ENCODE results near the gene MIPEP.

The MIPEP gene

DNA sequence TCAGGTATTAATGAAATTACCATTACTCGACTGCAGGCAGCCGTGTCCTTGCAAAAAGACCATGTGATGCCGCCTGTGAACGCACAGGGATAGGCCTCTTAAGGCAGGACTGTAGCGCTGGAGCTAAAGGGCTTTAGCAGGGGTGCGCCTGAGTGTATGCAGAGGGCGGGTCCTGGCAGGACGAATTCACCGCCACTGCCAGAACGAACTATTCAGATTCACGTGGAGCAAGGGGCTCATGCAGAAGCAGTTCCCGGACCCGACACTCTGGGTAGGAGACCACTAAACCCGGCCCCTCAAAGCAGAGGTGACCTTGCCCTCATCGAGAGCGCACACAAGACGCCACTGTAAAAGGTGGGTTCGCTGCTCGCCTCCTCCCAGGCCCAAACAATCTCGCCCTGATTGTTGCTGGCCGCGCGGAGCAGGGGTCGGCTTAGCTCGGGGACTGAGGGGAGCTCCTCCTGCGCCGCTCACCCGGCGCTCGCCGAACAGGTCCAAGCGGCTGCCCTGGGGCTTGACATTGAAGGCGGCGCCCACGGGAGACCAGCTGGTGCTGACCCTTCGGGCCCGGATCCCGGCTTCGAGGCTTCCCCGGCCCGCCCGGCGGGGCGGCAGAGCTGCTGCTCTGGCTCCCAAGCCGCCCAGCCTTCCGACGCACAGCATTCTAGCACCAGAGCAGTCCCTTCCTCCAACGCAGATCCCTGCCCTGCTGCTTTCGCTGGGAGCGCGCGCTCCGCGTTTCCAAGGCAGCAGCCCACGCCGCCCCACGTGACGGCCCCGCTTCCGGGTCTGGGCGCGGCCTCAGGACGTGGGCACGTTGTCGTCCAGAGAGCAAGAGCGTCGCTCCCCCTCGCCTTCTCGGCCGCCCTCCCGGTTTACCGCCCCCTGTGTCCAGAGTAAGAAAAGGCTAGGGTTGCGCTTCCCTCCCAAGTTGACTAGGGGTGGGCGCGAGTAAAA is at the start of gene MIPEP:
MIPEP (minus strand) TSS at position 743 of the 957 bp plus-strand sequence; CDS start at position 663, 80 bp downstream.
- peak within 1 kb of the TSS; percentile 92 for H3K4me3 ChIP-seq (ENCODE audit: low read depth, low read length)
- DNase-seq (ENCODE audit: low read depth), result peak; percentile 86
- TF ChIP-seq, protein P1, sequence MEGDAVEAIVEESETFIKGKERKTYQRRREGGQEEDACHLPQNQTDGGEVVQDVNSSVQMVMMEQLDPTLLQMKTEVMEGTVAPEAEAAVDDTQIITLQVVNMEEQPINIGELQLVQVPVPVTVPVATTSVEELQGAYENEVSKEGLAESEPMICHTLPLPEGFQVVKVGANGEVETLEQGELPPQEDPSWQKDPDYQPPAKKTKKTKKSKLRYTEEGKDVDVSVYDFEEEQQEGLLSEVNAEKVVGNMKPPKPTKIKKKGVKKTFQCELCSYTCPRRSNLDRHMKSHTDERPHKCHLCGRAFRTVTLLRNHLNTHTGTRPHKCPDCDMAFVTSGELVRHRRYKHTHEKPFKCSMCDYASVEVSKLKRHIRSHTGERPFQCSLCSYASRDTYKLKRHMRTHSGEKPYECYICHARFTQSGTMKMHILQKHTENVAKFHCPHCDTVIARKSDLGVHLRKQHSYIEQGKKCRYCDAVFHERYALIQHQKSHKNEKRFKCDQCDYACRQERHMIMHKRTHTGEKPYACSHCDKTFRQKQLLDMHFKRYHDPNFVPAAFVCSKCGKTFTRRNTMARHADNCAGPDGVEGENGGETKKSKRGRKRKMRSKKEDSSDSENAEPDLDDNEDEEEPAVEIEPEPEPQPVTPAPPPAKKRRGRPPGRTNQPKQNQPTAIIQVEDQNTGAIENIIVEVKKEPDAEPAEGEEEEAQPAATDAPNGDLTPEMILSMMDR (IDR thresholded peaks at IDR 0.05; ENCODE audit: low read depth, low read length, missing control alignments), result peak; percentile 73

DNA sequence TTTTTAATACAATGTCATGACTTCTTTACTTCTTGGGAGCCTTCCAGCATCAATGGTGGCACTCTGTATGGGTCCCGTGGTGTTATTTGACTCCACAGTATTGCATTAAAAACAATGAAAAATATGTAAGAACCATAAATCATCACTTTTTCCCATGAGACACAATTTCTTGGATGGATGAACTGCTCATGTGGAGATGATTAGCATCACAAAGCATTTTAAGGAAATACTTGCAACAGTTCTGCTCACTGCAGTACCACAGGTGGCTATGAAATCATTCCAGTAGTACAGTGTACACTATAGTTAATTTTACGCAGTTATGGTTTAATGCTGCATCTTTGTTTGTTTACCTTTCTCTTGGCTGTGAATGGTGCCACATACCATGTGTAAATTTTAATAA is 45.3 kb upstream of the MIPEP start:
- no peak overlapping the region for H3K4me3 ChIP-seq (ENCODE audit: low read depth, low read length)
- TF ChIP-seq, protein P1 (IDR thresholded peaks at IDR 0.05; ENCODE audit: low read depth, low read length, missing control alignments), result no peak
- no peak for DNase-seq (ENCODE audit: low read depth)

DNA sequence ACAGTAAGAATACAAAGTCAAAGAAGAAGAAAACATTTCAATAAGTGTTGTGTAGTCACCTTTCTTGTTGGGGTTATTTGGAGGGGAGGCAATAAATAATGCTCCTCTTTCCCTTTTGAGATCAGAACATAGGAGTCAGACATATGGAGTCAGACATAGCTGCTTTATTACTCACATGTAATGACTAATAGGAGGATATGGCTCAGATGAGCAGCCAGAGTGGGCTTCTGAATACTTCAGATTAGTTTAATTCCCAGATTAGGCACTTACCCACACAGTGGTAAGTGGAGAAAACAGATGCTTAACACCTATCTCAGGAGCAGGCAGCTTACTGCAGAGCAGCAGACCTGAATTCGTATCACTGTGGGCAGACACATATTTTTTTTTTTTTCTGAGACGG is 39.8 kb upstream of the MIPEP start:
- no peak for DNase-seq (ENCODE audit: low read depth)
- TF ChIP-seq, protein P1 (IDR thresholded peaks at IDR 0.05; ENCODE audit: low read depth, low read length, missing control alignments), result no peak
- H3K4me3 ChIP-seq (ENCODE audit: low read depth, low read length), result no peak overlapping the region

DNA sequence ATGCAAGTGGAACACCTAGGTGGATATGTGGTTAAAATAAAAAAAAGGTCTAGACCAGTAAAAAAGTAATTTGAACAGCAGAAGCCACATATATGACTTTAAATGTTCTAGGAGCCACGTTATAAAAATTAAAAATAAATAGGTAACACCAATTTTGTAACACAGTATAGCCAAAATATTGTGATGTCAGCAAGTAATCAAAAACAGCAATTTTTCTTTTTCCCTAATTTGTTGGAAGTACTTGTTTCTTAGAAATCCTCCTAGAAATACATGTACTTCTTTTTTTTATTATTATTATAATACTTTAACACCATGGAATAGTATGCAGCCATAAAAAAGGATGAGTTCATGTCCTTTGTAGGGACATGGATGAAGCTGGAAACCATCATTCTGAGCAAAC is 33.8 kb upstream of the MIPEP start:
- no peak for DNase-seq (ENCODE audit: low read depth)

DNA sequence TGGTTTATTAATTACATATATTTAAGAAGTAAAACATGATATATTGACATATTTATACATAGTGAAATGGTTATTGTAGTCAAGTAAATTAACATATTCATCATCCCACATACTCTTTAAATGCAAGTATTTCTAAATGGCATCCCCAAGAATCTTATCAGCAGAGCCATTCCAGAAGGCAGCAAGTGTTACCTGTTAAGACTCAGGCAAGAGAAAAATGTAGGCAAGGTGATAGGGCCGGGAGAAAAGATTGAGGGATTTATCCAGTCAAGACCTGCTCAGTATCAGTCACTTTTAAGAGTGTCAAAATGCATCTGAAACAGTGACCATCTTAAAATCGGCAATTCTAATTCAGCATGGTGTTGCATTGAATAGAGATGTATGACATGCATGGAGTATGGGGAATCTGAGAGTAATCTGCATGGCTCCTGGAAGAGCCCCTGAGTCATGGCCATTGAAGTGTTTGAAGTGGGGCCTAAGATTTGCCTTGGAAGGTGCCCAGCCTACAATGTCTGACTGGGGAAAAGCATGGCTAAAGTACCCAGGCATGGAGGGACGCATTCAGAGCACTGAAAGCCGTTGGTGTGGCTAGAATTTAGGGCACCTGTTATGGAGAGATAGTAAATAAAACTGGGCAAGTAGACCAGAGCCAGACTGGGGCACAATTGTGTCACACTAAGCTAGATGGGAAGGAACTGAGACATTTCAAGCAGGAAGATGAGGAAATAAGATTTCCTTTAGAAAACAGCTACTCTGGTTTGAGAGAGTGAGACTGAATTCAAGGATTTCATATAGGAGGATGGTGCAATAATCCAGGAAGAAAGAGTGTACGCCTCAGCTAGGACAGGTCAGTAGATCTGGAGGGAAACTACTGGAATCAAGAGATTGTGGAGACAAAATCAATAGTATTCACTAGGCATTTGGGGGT is 33.1 kb upstream of the MIPEP start:
- TF ChIP-seq, protein P1 (IDR thresholded peaks at IDR 0.05; ENCODE audit: low read depth, low read length, missing control alignments), result no peak
- no peak for DNase-seq (ENCODE audit: low read depth)
- H3K4me3 ChIP-seq (ENCODE audit: low read depth, low read length), result no peak overlapping the region

More for the DNA sequence above, 33.8 kb upstream of the MIPEP start:
- TF ChIP-seq, protein P1 (IDR thresholded peaks at IDR 0.05; ENCODE audit: low read depth, low read length, missing control alignments), result no peak
- H3K4me3 ChIP-seq (ENCODE audit: low read depth, low read length), result no peak overlapping the region

DNA sequence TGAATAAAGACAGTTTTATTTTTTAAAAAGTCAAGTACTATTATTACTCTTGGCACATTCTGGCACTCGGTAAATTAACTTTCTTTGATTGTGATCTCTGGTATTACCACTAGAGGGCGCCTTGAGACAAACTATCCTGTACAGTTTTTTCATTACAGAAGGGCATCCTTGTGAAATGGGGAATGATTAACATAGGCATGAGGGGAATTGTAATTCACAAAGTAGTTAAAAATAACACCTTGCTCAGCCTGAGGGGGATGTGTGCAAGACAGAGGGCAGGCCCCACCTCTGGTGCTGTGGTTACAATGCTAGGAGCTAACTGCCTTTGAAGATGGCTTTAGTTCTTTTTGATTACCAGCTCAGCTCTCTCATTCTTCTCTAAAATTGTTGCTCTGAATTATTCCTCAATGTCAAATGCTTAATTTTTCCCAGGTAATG is 32.3 kb upstream of the MIPEP start:
- no peak for DNase-seq (ENCODE audit: low read depth)
- TF ChIP-seq, protein P1 (IDR thresholded peaks at IDR 0.05; ENCODE audit: low read depth, low read length, missing control alignments), result peak; percentile 53
- no peak overlapping the region for H3K4me3 ChIP-seq (ENCODE audit: low read depth, low read length)
